ENCODE results near the gene PELO. TPM values are rescaled to one million over a fixed set of nuclear protein-coding genes. Genes with fewer than 3 reads are reported as not detected.
A peak's percentile ranks its signal among the peaks of the same experiment; 100 is the strongest.

PELO gene
- total RNA-seq, 1 experiment from 2014 or later, result 18.7 TPM

DNA sequence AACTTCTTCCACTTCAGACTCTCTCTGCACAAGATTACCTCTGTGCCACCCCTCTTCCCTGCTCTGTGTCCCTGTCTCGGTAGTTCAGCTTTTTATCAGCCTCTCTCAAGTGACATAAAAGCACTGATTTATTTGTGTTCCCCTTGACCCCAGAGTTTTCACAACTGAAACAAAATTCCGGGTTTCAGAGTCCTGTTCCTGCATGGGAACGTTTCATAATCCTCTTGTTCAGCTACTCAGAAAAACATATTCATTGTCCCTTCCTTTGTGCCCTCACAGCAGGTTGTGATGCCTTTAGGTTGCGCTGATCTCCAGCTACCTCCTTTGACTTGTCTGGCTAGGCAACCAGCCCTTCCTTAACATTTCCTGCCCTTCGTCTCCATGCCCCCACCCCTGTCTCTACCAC lies 13.7 kb upstream of the PELO start (continued):
- TF ChIP-seq, protein P1, sequence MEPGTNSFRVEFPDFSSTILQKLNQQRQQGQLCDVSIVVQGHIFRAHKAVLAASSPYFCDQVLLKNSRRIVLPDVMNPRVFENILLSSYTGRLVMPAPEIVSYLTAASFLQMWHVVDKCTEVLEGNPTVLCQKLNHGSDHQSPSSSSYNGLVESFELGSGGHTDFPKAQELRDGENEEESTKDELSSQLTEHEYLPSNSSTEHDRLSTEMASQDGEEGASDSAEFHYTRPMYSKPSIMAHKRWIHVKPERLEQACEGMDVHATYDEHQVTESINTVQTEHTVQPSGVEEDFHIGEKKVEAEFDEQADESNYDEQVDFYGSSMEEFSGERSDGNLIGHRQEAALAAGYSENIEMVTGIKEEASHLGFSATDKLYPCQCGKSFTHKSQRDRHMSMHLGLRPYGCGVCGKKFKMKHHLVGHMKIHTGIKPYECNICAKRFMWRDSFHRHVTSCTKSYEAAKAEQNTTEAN (CRISPR knock-in tag; IDR thresholded peaks at IDR 0.05), result no peak
- TF ChIP-seq ELF4 (CRISPR knock-in tag; IDR thresholded peaks at IDR 0.05; ENCODE audit: low read depth), result no peak
- TF ChIP-seq, protein P2, sequence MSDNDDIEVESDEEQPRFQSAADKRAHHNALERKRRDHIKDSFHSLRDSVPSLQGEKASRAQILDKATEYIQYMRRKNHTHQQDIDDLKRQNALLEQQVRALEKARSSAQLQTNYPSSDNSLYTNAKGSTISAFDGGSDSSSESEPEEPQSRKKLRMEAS (CRISPR knock-in tag; IDR thresholded peaks at IDR 0.05), result no peak
- TF ChIP-seq, protein P3, sequence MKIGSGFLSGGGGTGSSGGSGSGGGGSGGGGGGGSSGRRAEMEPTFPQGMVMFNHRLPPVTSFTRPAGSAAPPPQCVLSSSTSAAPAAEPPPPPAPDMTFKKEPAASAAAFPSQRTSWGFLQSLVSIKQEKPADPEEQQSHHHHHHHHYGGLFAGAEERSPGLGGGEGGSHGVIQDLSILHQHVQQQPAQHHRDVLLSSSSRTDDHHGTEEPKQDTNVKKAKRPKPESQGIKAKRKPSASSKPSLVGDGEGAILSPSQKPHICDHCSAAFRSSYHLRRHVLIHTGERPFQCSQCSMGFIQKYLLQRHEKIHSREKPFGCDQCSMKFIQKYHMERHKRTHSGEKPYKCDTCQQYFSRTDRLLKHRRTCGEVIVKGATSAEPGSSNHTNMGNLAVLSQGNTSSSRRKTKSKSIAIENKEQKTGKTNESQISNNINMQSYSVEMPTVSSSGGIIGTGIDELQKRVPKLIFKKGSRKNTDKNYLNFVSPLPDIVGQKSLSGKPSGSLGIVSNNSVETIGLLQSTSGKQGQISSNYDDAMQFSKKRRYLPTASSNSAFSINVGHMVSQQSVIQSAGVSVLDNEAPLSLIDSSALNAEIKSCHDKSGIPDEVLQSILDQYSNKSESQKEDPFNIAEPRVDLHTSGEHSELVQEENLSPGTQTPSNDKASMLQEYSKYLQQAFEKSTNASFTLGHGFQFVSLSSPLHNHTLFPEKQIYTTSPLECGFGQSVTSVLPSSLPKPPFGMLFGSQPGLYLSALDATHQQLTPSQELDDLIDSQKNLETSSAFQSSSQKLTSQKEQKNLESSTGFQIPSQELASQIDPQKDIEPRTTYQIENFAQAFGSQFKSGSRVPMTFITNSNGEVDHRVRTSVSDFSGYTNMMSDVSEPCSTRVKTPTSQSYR (CRISPR knock-in tag; IDR thresholded peaks at IDR 0.05), result no peak

DNA sequence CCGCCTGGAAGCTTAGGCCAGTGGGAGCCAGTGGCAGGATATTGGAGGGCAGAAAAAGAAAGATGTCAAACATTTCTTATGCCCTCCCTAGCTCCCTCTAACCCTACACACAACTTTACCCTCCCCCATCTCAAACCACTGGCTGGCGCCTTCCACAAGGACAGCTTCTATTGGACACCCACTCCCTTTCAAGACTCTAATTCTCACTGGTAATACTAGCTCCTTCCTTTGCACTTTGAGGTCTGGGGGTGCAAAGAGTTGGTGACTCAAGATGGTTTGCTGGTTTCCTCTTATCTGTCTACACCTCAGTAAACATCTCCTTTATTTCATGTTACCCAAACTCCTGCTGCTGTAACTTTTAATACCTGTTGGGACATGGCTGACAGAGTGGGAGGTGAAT lies 11.6 kb upstream of the PELO start:
- DNase-seq (ENCODE audit: low spot score), result no peak
- ChIA-PET CTCF (interaction anchor here (0.8 kb wide), 1 partner anchor 23 kb away, joined by 3 read pairs; no protein-coding TSS in a partner anchor), POLR2A (no interaction called here)
- no peak overlapping the region for H3K4me3 Mint-ChIP-seq
- no peak overlapping the region for H3K27ac Mint-ChIP-seq
- H3K4me1 Mint-ChIP-seq, result peaks cover 18% of the 10 kb centered on the region
- TF ChIP-seq, protein P4, sequence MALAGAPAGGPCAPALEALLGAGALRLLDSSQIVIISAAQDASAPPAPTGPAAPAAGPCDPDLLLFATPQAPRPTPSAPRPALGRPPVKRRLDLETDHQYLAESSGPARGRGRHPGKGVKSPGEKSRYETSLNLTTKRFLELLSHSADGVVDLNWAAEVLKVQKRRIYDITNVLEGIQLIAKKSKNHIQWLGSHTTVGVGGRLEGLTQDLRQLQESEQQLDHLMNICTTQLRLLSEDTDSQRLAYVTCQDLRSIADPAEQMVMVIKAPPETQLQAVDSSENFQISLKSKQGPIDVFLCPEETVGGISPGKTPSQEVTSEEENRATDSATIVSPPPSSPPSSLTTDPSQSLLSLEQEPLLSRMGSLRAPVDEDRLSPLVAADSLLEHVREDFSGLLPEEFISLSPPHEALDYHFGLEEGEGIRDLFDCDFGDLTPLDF (CRISPR knock-in tag; IDR thresholded peaks at IDR 0.05), result no peak
- TF ChIP-seq, protein P5, sequence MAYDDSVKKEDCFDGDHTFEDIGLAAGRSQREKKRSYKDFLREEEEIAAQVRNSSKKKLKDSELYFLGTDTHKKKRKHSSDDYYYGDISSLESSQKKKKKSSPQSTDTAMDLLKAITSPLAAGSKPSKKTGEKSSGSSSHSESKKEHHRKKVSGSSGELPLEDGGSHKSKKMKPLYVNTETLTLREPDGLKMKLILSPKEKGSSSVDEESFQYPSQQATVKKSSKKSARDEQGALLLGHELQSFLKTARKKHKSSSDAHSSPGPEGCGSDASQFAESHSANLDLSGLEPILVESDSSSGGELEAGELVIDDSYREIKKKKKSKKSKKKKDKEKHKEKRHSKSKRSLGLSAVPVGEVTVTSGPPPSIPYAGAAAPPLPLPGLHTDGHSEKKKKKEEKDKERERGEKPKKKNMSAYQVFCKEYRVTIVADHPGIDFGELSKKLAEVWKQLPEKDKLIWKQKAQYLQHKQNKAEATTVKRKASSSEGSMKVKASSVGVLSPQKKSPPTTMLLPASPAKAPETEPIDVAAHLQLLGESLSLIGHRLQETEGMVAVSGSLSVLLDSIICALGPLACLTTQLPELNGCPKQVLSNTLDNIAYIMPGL (CRISPR knock-in tag; IDR thresholded peaks at IDR 0.05), result no peak
- no peaks in the 10 kb centered on the region for H3K27me3 Mint-ChIP-seq (ENCODE audit: low read depth)
- H3K36me3 Mint-ChIP-seq, result no peaks in the 10 kb centered on the region
- no peaks in the 10 kb centered on the region for H3K9me3 Mint-ChIP-seq
- peak; percentile 21; the same call in 1 of the 2 replicates for ATAC-seq

DNA sequence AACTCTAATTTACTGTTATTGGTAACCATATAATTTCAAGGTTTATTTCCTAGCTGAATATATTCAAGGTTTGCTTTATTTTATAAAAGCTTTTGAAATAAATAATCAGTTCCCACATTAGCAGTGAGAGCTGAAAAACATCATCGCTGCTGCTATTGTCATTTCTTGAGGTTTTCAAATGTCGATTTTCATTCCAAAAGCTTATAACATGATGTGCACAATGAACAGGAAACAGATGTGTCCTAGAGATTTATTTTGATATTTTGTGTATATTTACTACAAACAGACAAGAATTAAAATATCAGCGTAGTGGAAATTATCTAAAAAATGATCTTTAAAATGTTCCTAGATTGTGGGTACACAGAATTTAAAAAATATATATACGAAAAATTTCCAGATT lies 10.5 kb upstream of the PELO start:
- no peak for ATAC-seq
- H3K4me3 Mint-ChIP-seq, result no peak overlapping the region
- no peak for TF ChIP-seq RELA (CRISPR knock-in tag; IDR thresholded peaks at IDR 0.05; ENCODE audit: borderline replicate concordance)
- TF ChIP-seq GABPB1 (CRISPR knock-in tag; IDR thresholded peaks at IDR 0.05), result no peak
- TF ChIP-seq ZBTB21 (CRISPR knock-in tag; IDR thresholded peaks at IDR 0.05; ENCODE audit: borderline replicate concordance), result no peak
- no peak for TF ChIP-seq TEAD1 (CRISPR knock-in tag; IDR thresholded peaks at IDR 0.05)
- TF ChIP-seq, protein P6, sequence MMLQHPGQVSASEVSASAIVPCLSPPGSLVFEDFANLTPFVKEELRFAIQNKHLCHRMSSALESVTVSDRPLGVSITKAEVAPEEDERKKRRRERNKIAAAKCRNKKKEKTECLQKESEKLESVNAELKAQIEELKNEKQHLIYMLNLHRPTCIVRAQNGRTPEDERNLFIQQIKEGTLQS (CRISPR knock-in tag; conservative IDR thresholded peaks at IDR 0.05), result no peak
- CTCF ChIA-PET, result no interaction called here
- no peaks in the 10 kb centered on the region for H3K36me3 Mint-ChIP-seq
- no peaks in the 10 kb centered on the region for H3K27me3 Mint-ChIP-seq (ENCODE audit: low read depth)
- no peak overlapping the region for H3K27ac Mint-ChIP-seq
- peaks cover 18% of the 10 kb centered on the region for H3K4me1 Mint-ChIP-seq
- POLR2A ChIA-PET, result no interaction called here
- no peaks in the 10 kb centered on the region for H3K9me3 Mint-ChIP-seq
- DNase-seq (ENCODE audit: low spot score), result no peak

DNA sequence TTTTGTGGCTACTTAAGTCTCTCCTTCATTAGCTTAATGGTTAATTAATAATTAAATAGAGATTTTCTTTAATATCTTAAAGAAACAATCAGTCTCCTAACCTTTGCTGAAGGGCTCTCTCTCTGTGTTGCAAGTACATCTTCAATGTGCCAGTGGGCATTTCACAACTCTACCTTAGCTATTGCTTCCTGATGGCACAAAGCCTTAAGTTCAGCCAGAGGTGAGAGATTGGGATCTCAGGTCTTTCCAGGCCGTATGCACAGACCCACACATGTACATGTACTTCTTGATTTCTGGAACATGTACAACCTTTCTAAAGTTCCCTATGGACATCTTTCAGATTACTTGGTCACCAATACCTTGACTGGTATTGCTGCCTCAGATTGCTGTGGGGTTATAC lies 8.9 kb upstream of the PELO start:
- H3K4me1 Mint-ChIP-seq, result peaks cover 18% of the 10 kb centered on the region
- no peaks in the 10 kb centered on the region for H3K27me3 Mint-ChIP-seq (ENCODE audit: low read depth)
- no peak overlapping the region for H3K4me3 Mint-ChIP-seq
- no peak overlapping the region for H3K27ac Mint-ChIP-seq
- no peaks in the 10 kb centered on the region for H3K9me3 Mint-ChIP-seq
- ATAC-seq, result no peak
- no peaks in the 10 kb centered on the region for H3K36me3 Mint-ChIP-seq
- ChIA-PET POLR2A (interaction anchor here (0.7 kb wide), 1 partner anchor 10 kb away, joined by 3 read pairs; no protein-coding TSS in a partner anchor), CTCF (interaction anchor here (0.7 kb wide), 1 partner anchor 402 kb away, joined by 3 read pairs; no protein-coding TSS in a partner anchor)
- no peak for DNase-seq (ENCODE audit: low spot score)
- TF ChIP-seq FOXP1 (CRISPR knock-in tag; IDR thresholded peaks at IDR 0.05; ENCODE audit: borderline replicate concordance) (no peak), JAZF1 (CRISPR knock-in tag; IDR thresholded peaks at IDR 0.05) (no peak), GTF2I (CRISPR knock-in tag; conservative IDR thresholded peaks at IDR 0.05) (no peak)
- TF ChIP-seq, protein P7, sequence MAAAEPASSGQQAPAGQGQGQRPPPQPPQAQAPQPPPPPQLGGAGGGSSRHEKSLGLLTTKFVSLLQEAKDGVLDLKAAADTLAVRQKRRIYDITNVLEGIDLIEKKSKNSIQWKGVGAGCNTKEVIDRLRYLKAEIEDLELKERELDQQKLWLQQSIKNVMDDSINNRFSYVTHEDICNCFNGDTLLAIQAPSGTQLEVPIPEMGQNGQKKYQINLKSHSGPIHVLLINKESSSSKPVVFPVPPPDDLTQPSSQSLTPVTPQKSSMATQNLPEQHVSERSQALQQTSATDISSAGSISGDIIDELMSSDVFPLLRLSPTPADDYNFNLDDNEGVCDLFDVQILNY (CRISPR knock-in tag; IDR thresholded peaks at IDR 0.05), result no peak
- TF ChIP-seq, protein P3 (CRISPR knock-in tag; IDR thresholded peaks at IDR 0.05), result no peak
- TF ChIP-seq, protein P8, sequence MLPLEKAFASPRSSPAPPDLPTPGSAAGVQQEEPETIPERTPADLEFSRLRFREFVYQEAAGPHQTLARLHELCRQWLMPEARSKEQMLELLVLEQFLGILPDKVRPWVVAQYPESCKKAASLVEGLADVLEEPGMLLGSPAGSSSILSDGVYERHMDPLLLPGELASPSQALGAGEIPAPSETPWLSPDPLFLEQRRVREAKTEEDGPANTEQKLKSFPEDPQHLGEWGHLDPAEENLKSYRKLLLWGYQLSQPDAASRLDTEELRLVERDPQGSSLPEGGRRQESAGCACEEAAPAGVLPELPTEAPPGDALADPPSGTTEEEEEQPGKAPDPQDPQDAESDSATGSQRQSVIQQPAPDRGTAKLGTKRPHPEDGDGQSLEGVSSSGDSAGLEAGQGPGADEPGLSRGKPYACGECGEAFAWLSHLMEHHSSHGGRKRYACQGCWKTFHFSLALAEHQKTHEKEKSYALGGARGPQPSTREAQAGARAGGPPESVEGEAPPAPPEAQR (CRISPR knock-in tag; IDR thresholded peaks at IDR 0.05), result no peak
- TF ChIP-seq, protein P6 (CRISPR knock-in tag; conservative IDR thresholded peaks at IDR 0.05), result no peak
